IMR-90 (cell line): ENCODE data around the gene SGPL1. TPM values are rescaled to one million over a fixed set of nuclear protein-coding genes. Genes with fewer than 3 reads are reported as not detected.

Experiments used
- ATAC-seq: fragments of 200-7000 bp; cut with Tn5 transposase; 2 replicates; pipeline ENCODE4 v1.9.1; 2020; ENCODE audit warnings: low read depth, mild to moderate bottlenecking, moderate library complexity
- BruUV-seq: library from RNA; stranded (reverse); fragments of 400-500 nt; replicated peaks from 2 replicates; lab custom pipeline; 2021; lab: Mats Ljungman, UMichigan
- CTCF ChIA-PET: fragments of 300-600 bp; formaldehyde crosslinking; extraction: SDS; loops from one replicate; lab custom pipeline; 2021; ENCODE audit warnings: antibody characterized with exemption; lab: Yijun Ruan, JAX
- POLR2A ChIA-PET: fragments of 300-600 bp; sonication (Branson Sonifier 250); formaldehyde crosslinking; loops from one replicate; lab custom pipeline; 2022; ENCODE audit warnings: antibody characterized with exemption; ENCODE audit not compliant: unreplicated experiment; lab: Charles Lee
- DNase-seq: peaks from one replicate; pipeline ENCODE4 v3.0.0; 2013
- H2AFZ ChIP-seq: replicated peaks from 2 replicates; pipeline ENCODE3; 2013; ENCODE audit warnings: low read length, mild to moderate bottlenecking; ENCODE audit not compliant: poor library complexity
- H2AK5ac ChIP-seq: 2 replicates; pipeline ENCODE4 v1.6.1; 2013; ENCODE audit warnings: low read depth, low read length, inconsistent platforms
- H2AK9ac ChIP-seq: replicated peaks from 2 replicates; pipeline ENCODE3; 2013; ENCODE audit warnings: mild to moderate bottlenecking, low read depth, low read length, moderate library complexity; ENCODE audit not compliant: poor library complexity
- H2BK120ac ChIP-seq: 2 replicates; pipeline ENCODE4 v1.6.1; 2013; ENCODE audit warnings: low read depth, low read length, inconsistent platforms
- H2BK15ac ChIP-seq: 3 replicates; pipeline ENCODE4 v1.6.1; 2013; ENCODE audit warnings: low read depth, low read length, inconsistent platforms
- H2BK20ac ChIP-seq: 2 replicates; pipeline ENCODE4 v1.6.1; 2013; ENCODE audit warnings: low read depth, mild to moderate bottlenecking, inconsistent platforms, low read length, moderate library complexity
- H2BK5ac ChIP-seq: 2 replicates; pipeline ENCODE4 v1.6.1; 2013; ENCODE audit warnings: mild to moderate bottlenecking, low read depth, low read length, inconsistent platforms; ENCODE audit not compliant: poor library complexity, severe bottlenecking
- H3K14ac ChIP-seq: replicated peaks from 2 replicates; pipeline ENCODE4 v1.6.1; 2013; ENCODE audit warnings: low read depth, low read length, inconsistent platforms
- H3K18ac ChIP-seq: 2 replicates; pipeline ENCODE4 v1.6.1; 2013; ENCODE audit warnings: low read depth, low read length, control low read depth
- H3K23ac ChIP-seq: 2 replicates; pipeline ENCODE4 v1.6.1; 2013; ENCODE audit warnings: low read depth, low read length, inconsistent platforms
- H3K27ac ChIP-seq: 2 replicates; pipeline ENCODE4 v1.5.1; 2013; ENCODE audit warnings: mild to moderate bottlenecking, control low read depth, low read length; ENCODE audit not compliant: insufficient read depth
- H3K27me3 ChIP-seq: 2 replicates; pipeline ENCODE4 v1.6.1; 2013; ENCODE audit warnings: low read length; ENCODE audit not compliant: control insufficient read depth, insufficient read depth
- H3K36me3 ChIP-seq: 2 replicates; pipeline ENCODE4 v1.6.1; 2013; ENCODE audit warnings: low read length, mixed read lengths; ENCODE audit not compliant: control insufficient read depth, insufficient read depth
- H3K4ac ChIP-seq: 2 replicates; pipeline ENCODE4 v1.6.1; 2013; ENCODE audit warnings: low read depth, low read length, inconsistent platforms
- H3K4me1 ChIP-seq: 2 replicates; pipeline ENCODE4 v1.6.1; 2013; ENCODE audit warnings: low read length, mixed read lengths; ENCODE audit not compliant: control insufficient read depth, insufficient read depth
- H3K4me2 ChIP-seq: 2 replicates; pipeline ENCODE4 v1.6.1; 2013; ENCODE audit warnings: low read depth, mild to moderate bottlenecking, control low read depth, low read length, moderate library complexity
- H3K4me3 ChIP-seq: 2 replicates; pipeline ENCODE4 v1.5.1; 2013; ENCODE audit warnings: low read depth, mild to moderate bottlenecking, control low read depth, low read length, moderate library complexity; ENCODE audit not compliant: insufficient read depth
- H3K56ac ChIP-seq: 2 replicates; pipeline ENCODE4 v1.6.1; 2013; ENCODE audit warnings: low read length, inconsistent platforms; ENCODE audit not compliant: insufficient read depth; ENCODE audit errors: extremely low read depth
- H3K79me1 ChIP-seq, 2 experiments: 2 replicates each; pipeline ENCODE4 v1.6.1; 2013; ENCODE audit warnings: low read length in 2 of 2, inconsistent platforms in 1 of 2, low read depth in 1 of 2
- H3K9ac ChIP-seq: 2 replicates; pipeline ENCODE4 v1.6.1; 2013; ENCODE audit warnings: low read depth, low read length, control low read depth
- H3K9me1 ChIP-seq: 2 replicates; pipeline ENCODE4 v1.6.1; 2013; ENCODE audit warnings: low read length, inconsistent platforms; ENCODE audit not compliant: insufficient read depth
- H3K9me3 ChIP-seq: 2 replicates; pipeline ENCODE4 v1.6.1; 2013; ENCODE audit warnings: low read length; ENCODE audit not compliant: control insufficient read depth, insufficient read depth
- H4K20me1 ChIP-seq: 2 replicates; pipeline ENCODE4 v1.6.1; 2013; ENCODE audit warnings: low read length, inconsistent platforms; ENCODE audit not compliant: insufficient read depth
- H4K5ac ChIP-seq: 2 replicates; pipeline ENCODE4 v1.6.1; 2013; ENCODE audit warnings: mild to moderate bottlenecking, low read depth, low read length, control low read depth
- H4K8ac ChIP-seq, 2 experiments: 2 replicates each; pipeline ENCODE4 v1.6.1; 2013; ENCODE audit warnings: low read depth in 2 of 2, low read length in 2 of 2, control low read depth in 1 of 2, inconsistent platforms in 1 of 2
- H4K91ac ChIP-seq: 2 replicates; pipeline ENCODE4 v1.6.1; 2013; ENCODE audit warnings: low read depth, low read length, inconsistent platforms; ENCODE audit not compliant: insufficient read depth
- BHLHE40 ChIP-seq: fragments of 150-350 bp; IDR thresholded peaks from 2 replicates; pipeline ENCODE4 v1.6.1; 2016; ENCODE audit warnings: mild to moderate bottlenecking, low read depth, low read length
- CEBPB ChIP-seq: IDR thresholded peaks from 2 replicates; pipeline ENCODE4 v1.6.1; 2012; ENCODE audit warnings: low read depth, low read length, improper control_type of control experiment
- CHD1 ChIP-seq: IDR thresholded peaks from 2 replicates; pipeline ENCODE4 v1.6.1; 2012; ENCODE audit warnings: low read depth, low read length, improper control_type of control experiment
- CTCF ChIP-seq: conservative IDR thresholded peaks from 2 replicates; pipeline ENCODE4 v1.5.1; 2012; ENCODE audit warnings: mild to moderate bottlenecking, low read depth, low read length, improper control_type of control experiment
- ELK1 ChIP-seq: fragments of 150-350 bp; IDR thresholded peaks from 2 replicates; pipeline ENCODE4 v1.6.1; 2016; ENCODE audit warnings: low read depth, mild to moderate bottlenecking, low read length, moderate library complexity, borderline replicate concordance
- FOS ChIP-seq: fragments of 150-350 bp; IDR thresholded peaks from 2 replicates; pipeline ENCODE4 v1.6.1; 2016; ENCODE audit warnings: low read depth, low read length
- MAFK ChIP-seq: IDR thresholded peaks from 2 replicates; pipeline ENCODE4 v1.6.1; 2012; ENCODE audit warnings: low read depth, low read length, improper control_type of control experiment
- MAZ ChIP-seq: IDR thresholded peaks from 2 replicates; pipeline ENCODE4 v1.6.1; 2012; ENCODE audit warnings: low read depth, mild to moderate bottlenecking, low read length, improper control_type of control experiment, moderate library complexity, borderline replicate concordance
- NFE2L2 ChIP-seq: fragments of 150-350 bp; IDR thresholded peaks from 2 replicates; pipeline ENCODE4 v1.6.1; 2016; ENCODE audit warnings: low read depth, mild to moderate bottlenecking, low read length
- POLR2A ChIP-seq: IDR thresholded peaks from 2 replicates; pipeline ENCODE4 v1.6.1; 2012; ENCODE audit warnings: mild to moderate bottlenecking, low read depth, low read length
- RAD21 ChIP-seq: IDR thresholded peaks from 2 replicates; pipeline ENCODE4 v1.6.1; 2012; ENCODE audit warnings: low read length, improper control_type of control experiment
- RCOR1 ChIP-seq: IDR thresholded peaks from 2 replicates; pipeline ENCODE4 v1.6.1; 2012; ENCODE audit warnings: mild to moderate bottlenecking, low read length, improper control_type of control experiment; ENCODE audit not compliant: insufficient replicate concordance
- RFX5 ChIP-seq: IDR thresholded peaks from 2 replicates; pipeline ENCODE4 v1.8.0; 2012; ENCODE audit warnings: low read depth, mild to moderate bottlenecking, low read length, moderate library complexity
- SMC3 ChIP-seq: fragments of 150-350 bp; IDR thresholded peaks from 2 replicates; pipeline ENCODE4 v1.6.1; 2016; ENCODE audit warnings: low read depth, mild to moderate bottlenecking, antibody characterized with exemption, low read length, moderate library complexity
- USF2 ChIP-seq: fragments of 150-350 bp; IDR thresholded peaks from 2 replicates; pipeline ENCODE4 v1.6.1; 2017; ENCODE audit warnings: mild to moderate bottlenecking, antibody characterized with exemption, low read length, low read depth
- WGBS, 2 experiments: methylation state at CpG; one replicate each; pipeline versions ENCODE4 v1.1.5 to v1.1.7; 2013; ENCODE audit warnings: missing lambda C conversion rate in 2 of 2; ENCODE audit not compliant: insufficient read length in 1 of 2; ENCODE audit errors: extremely low coverage in 2 of 2; 5-methylcytosine and 5-hydroxymethylcytosine counted together
- dilution Hi-C: fragments of 300-500 bp; cut with HindIII; formaldehyde crosslinking; loops from one replicate; pipeline ENCODE4 v1.14.3; 2018; ENCODE audit warnings: low sequenced_read_pairs; ENCODE audit not compliant: unreplicated experiment
- in situ Hi-C: fragments of 300-500 bp; cut with MboI; formaldehyde crosslinking; loops from 3 replicates; pipeline ENCODE4 v1.14.3; 2019; ENCODE audit warnings: low sequenced_read_pairs, inconsistent platforms, mixed read lengths
- intact Hi-C: fragments of 100-400 bp; cut with micrococcal nuclease; formaldehyde crosslinking; loops from 2 replicates; pipeline ENCODE4 v1.10.0; 2022
- polyA plus RNA-seq, 3 experiments: library from polyadenylated mRNA; depleted of rRNA; stranded (reverse); fragments of >200 nt; gene quantifications; 2 replicates each; pipeline ENCODE4 v1.2.3, GENCODE V29; 2012; ENCODE audit warnings: low replicate concordance in 1 of 3
- total RNA-seq: library from RNA; depleted of rRNA; stranded (reverse); fragments of >200 nt; gene quantifications from 2 replicates; pipeline ENCODE4 v1.2.3, GENCODE V29; 2012

Gene SGPL1
- total and polyA plus RNA-seq, 2 of the 4 experiments (the other 2 are of a cell fraction), result 12.2 to 26.7 TPM

- no peak overlapping the region for H2AK5ac ChIP-seq
- intact Hi-C loops (no loop called here), in situ Hi-C loops (no loop called here), dilution Hi-C loops (no loop called here)
- H2AK9ac ChIP-seq, result no peak overlapping the region
- H3K14ac ChIP-seq, result no peak overlapping the region
- no peak overlapping the region for H3K4ac ChIP-seq
- ATAC-seq (no peak), DNase-seq (no peak)
- H2AFZ ChIP-seq, result no peak overlapping the region
- H3K27ac ChIP-seq, result no peak overlapping the region
- H3K27me3 ChIP-seq, result peaks cover 26% of the 10 kb centered on the region
- H3K9me3 ChIP-seq, result 0 out of 2 replicates have a peak, but pooled peaks cover 2% of the 10 kb centered on the region
- no peak overlapping the region for H2BK20ac ChIP-seq
- ChIA-PET CTCF (no interaction called here), POLR2A (no interaction called here)
- 43% methylated on average over 2 of the region's 5 CpGs; no CpG with 5 or more reads in 1 of the 2 experiments for WGBS, 2 experiments
- H3K79me1 ChIP-seq, result no peaks in the 10 kb centered on the region
- H4K20me1 ChIP-seq, result no peaks in the 10 kb centered on the region
- H3K9me1 ChIP-seq, result no peaks in the 10 kb centered on the region
- no peak overlapping the region for H3K23ac ChIP-seq
- no peak overlapping the region for H3K56ac ChIP-seq
- H2BK120ac ChIP-seq, result no peak overlapping the region
- H3K9ac ChIP-seq, result no peak overlapping the region
- H4K5ac ChIP-seq, result no peak overlapping the region
- H3K18ac ChIP-seq, result no peak overlapping the region
- no peaks in the 10 kb centered on the region for H3K4me1 ChIP-seq
- no peak overlapping the region for H4K91ac ChIP-seq
- H2BK15ac ChIP-seq, result no peak overlapping the region
- H4K8ac ChIP-seq, result no peak overlapping the region
- no peak overlapping the region for H3K4me2 ChIP-seq
- no peak overlapping the region for H2BK5ac ChIP-seq
- no peak for TF ChIP-seq RCOR1
- no peak for TF ChIP-seq NFE2L2
- no peak for TF ChIP-seq MAZ
- no peak for TF ChIP-seq FOS
- TF ChIP-seq CHD1, result no peak
- TF ChIP-seq RAD21, result no peak
- TF ChIP-seq POLR2A, result no peak
- TF ChIP-seq MAFK, result no peak
- TF ChIP-seq CTCF, result no peak
- no peak for TF ChIP-seq RFX5
- no peak for TF ChIP-seq CEBPB
- no peak for TF ChIP-seq SMC3
- TF ChIP-seq USF2, result no peak
- TF ChIP-seq ELK1, result no peak
- no peak for TF ChIP-seq BHLHE40
- H3K4me3 ChIP-seq, result no peak overlapping the region
- BruUV-seq, result no TSS peak
- H3K36me3 ChIP-seq, result no peaks in the 10 kb centered on the region
Measured at GRCh38 chr10:70791386-70792039, 24.2 kb upstream of the SGPL1 start.
